KOPT-K1 (cell line): ENCODE data around the gene RIT1.

ENCODE experiments used
- H3K27ac ChIP-seq: fragments of 200-600 bp; sonication (generic); 2 replicates; pipeline ENCODE4 v1.5.1; 2016; ENCODE audit warnings: antibody characterized with exemption, mild to moderate bottlenecking, low read depth, low read length; ENCODE audit not compliant: poor library complexity, severe bottlenecking
- H3K36me3 ChIP-seq: fragments of 200-600 bp; sonication (generic); 2 replicates; pipeline ENCODE4 v1.5.1; 2017; ENCODE audit warnings: antibody characterized with exemption, mild to moderate bottlenecking, low read length, moderate library complexity; ENCODE audit not compliant: insufficient read depth
- H3K9me3 ChIP-seq: fragments of 200-600 bp; sonication (generic); 2 replicates; pipeline ENCODE4 v1.5.1; 2017; ENCODE audit warnings: antibody characterized with exemption, low read length, mild to moderate bottlenecking; ENCODE audit not compliant: insufficient read depth, poor library complexity, severe bottlenecking

Gene RIT1

GRCh38 chr1:155859881-155860871 lies 51.0 kb downstream of the RIT1 start:
- Histone ChIP-seq H3K9me3 (no peaks in the 10 kb centered on the region), H3K27ac (no peak overlapping the region), H3K36me3 (peaks cover 3% of the 10 kb centered on the region)

GRCh38 chr1:155859234-155859829 lies 51.8 kb downstream of the RIT1 start, which contains the start of gene SYT11:
Gene SYT11, plus strand, starts transcription at chr1:155859567. Its CDS starts 195 bp downstream, at chr1:155859762.
- no peaks in the 10 kb centered on the region for H3K9me3 ChIP-seq
- H3K36me3 ChIP-seq, result peaks cover 12% of the 10 kb centered on the region
- H3K27ac ChIP-seq, result peak within 1 kb of the TSS; percentile 25

GRCh38 chr1:155858800-155859233 lies 52.3 kb downstream of the RIT1 start:
- Histone ChIP-seq H3K27ac (peak overlapping the region; percentile 25), H3K36me3 (peaks cover 17% of the 10 kb centered on the region), H3K9me3 (no peaks in the 10 kb centered on the region)

GRCh38 chr1:155856975-155857930 lies 53.9 kb downstream of the RIT1 start, which contains the start of gene GON4L:
Gene GON4L, minus strand, starts transcription at chr1:155857214. Its CDS starts 3,434 bp downstream, at chr1:155853780.
- Histone ChIP-seq H3K9me3 (no peaks in the 10 kb centered on the region), H3K27ac (peak within 1 kb of the TSS; percentile 76), H3K36me3 (peaks cover 33% of the 10 kb centered on the region)

GRCh38 chr1:155856257-155856974 lies 54.7 kb downstream of the RIT1 start:
- H3K27ac ChIP-seq, result peak overlapping the region; percentile 76
- H3K9me3 ChIP-seq, result no peaks in the 10 kb centered on the region
- peaks cover 41% of the 10 kb centered on the region for H3K36me3 ChIP-seq

GRCh38 chr1:155850345-155850744 lies 60.8 kb downstream of the RIT1 start:
- Histone ChIP-seq H3K9me3 (no peaks in the 10 kb centered on the region), H3K27ac (no peak overlapping the region), H3K36me3 (peaks cover 92% of the 10 kb centered on the region)

- peak overlapping the region; percentile 13 for H3K27ac ChIP-seq
- H3K9me3 ChIP-seq, result no peaks in the 10 kb centered on the region
- peaks cover 91% of the 10 kb centered on the region for H3K36me3 ChIP-seq
Measured at GRCh38 chr1:155847823-155848529, 63.2 kb downstream of the RIT1 start.
